HUES48 (cell line): ENCODE data around the gene CENPM.

Source experiments
- H3K27ac ChIP-seq: one replicate; pipeline ENCODE4 v1.7.0; 2013; ENCODE audit warnings: low read depth, low read length, inconsistent platforms
- H3K27me3 ChIP-seq: 2 replicates; pipeline ENCODE4 v1.6.1; 2013; ENCODE audit warnings: mild to moderate bottlenecking, low read length; ENCODE audit not compliant: control insufficient read depth, insufficient read depth
- H3K36me3 ChIP-seq: 2 replicates; pipeline ENCODE4 v1.6.1; 2013; ENCODE audit warnings: low read length; ENCODE audit not compliant: control insufficient read depth, insufficient read depth
- H3K4me1 ChIP-seq: 2 replicates; pipeline ENCODE4 v1.6.1; 2013; ENCODE audit warnings: mild to moderate bottlenecking, low read length; ENCODE audit not compliant: control insufficient read depth, insufficient read depth
- H3K4me3 ChIP-seq: 2 replicates; pipeline ENCODE4 v1.5.1; 2013; ENCODE audit warnings: mild to moderate bottlenecking, low read depth, low read length
- H3K9ac ChIP-seq: 2 replicates; pipeline ENCODE4 v1.6.1; 2013; ENCODE audit warnings: mild to moderate bottlenecking, low read depth, low read length, moderate library complexity
- H3K9me3 ChIP-seq: 2 replicates; pipeline ENCODE4 v1.6.1; 2013; ENCODE audit warnings: low read length; ENCODE audit not compliant: control insufficient read depth, insufficient read depth

The CENPM gene

GRCh38 chr22:41946629-41947423, at the start of gene CENPM:
Gene CENPM (minus strand): TSS chr22:41947152. CDS start chr22:41947076, 76 bp downstream.
- H3K9ac ChIP-seq, result peak within 1 kb of the TSS; percentile 85
- H3K27ac ChIP-seq, result peak within 1 kb of the TSS; percentile 93
- H3K4me1 ChIP-seq, result peaks cover 16% of the 10 kb centered on the region
- no peaks in the 10 kb centered on the region for H3K9me3 ChIP-seq
- H3K36me3 ChIP-seq, result peaks cover 31% of the 10 kb centered on the region
- H3K4me3 ChIP-seq, result peak within 1 kb of the TSS; percentile 80
- no peaks in the 10 kb centered on the region for H3K27me3 ChIP-seq

DNA sequence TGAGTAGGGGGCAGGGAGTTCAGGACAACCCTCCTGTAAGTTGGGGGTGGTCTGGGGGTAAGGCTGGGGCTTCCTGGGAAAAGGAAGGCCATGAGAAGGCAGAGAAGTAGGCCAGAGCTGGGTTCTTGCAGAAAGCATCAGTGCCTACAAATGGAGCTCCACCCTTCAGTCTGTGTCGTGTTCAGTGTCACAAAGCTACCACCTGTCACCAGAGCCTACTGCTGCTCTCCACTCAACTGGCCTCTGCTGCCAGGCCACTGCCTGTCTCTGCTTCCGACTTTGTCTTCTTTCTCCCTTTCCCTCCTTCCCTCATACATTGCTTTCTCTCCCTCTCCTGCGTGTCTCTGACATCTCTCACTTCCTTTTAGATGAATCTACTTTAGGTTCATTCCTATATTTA, 48.3 kb upstream of the CENPM start:
- H3K4me1 ChIP-seq, result no peaks in the 10 kb centered on the region
- no peak overlapping the region for H3K4me3 ChIP-seq
- no peaks in the 10 kb centered on the region for H3K27me3 ChIP-seq
- H3K27ac ChIP-seq, result no peak overlapping the region
- H3K36me3 ChIP-seq, result peaks cover 51% of the 10 kb centered on the region
- H3K9me3 ChIP-seq, result no peaks in the 10 kb centered on the region
- H3K9ac ChIP-seq, result no peak overlapping the region

DNA sequence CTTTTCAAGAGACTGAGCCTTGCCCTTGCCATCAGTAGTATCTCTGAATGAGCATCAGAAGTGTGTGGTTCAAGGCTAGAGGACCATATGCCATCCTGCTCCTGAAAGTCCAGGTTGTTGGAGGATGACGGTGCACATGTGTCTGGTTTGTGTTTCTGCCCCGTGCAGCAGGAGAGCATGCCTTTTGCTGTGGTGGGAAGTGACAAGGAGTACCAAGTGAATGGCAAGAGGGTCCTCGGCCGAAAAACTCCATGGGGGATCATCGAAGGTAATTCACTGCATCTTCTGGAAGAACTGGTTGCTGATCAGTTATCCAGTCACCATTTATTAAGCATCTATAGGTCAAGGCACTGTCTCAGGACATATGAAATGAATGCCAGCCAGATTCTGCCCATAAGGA, 45.5 kb upstream of the CENPM start:
- no peaks in the 10 kb centered on the region for H3K27me3 ChIP-seq
- no peak overlapping the region for H3K9ac ChIP-seq
- no peaks in the 10 kb centered on the region for H3K9me3 ChIP-seq
- no peak overlapping the region for H3K4me3 ChIP-seq
- peaks cover 67% of the 10 kb centered on the region for H3K36me3 ChIP-seq
- no peak overlapping the region for H3K27ac ChIP-seq
- H3K4me1 ChIP-seq, result no peaks in the 10 kb centered on the region

GRCh38 chr22:41991111-41991510, 44.2 kb upstream of the CENPM start:
- H3K27me3 ChIP-seq, result no peaks in the 10 kb centered on the region

GRCh38 chr22:41989246-41989645, 42.3 kb upstream of the CENPM start:
- no peak overlapping the region for H3K9ac ChIP-seq
- no peaks in the 10 kb centered on the region for H3K27me3 ChIP-seq
- no peak overlapping the region for H3K4me3 ChIP-seq
- H3K36me3 ChIP-seq, result peaks cover 56% of the 10 kb centered on the region
- no peaks in the 10 kb centered on the region for H3K9me3 ChIP-seq
- H3K27ac ChIP-seq, result no peak overlapping the region
- no peaks in the 10 kb centered on the region for H3K4me1 ChIP-seq

More at GRCh38 chr22:41991111-41991510, 44.2 kb upstream of the CENPM start:
- Histone ChIP-seq H3K36me3 (peaks cover 65% of the 10 kb centered on the region), H3K9ac (no peak overlapping the region), H3K4me3 (no peak overlapping the region), H3K27ac (no peak overlapping the region), H3K4me1 (no peaks in the 10 kb centered on the region), H3K9me3 (no peaks in the 10 kb centered on the region)

DNA sequence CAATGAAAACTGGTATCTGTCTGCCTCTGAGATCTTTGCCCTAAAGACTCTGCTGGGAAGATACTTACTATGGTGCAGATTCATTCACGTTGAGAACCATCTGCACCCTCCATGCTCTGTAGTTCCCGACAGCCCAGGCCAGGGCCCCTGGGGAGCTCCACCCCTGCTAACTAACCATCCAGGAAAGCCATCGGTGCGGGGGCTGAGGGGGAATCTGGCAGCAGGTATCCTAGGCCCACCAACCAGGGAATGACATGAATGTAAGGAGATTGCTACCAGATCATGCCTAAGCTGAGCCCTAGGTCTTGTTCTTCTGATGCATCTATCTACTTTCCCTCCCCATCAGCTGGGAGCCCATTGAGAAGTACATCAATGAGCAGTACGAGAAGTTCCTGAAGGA, 40.3 kb upstream of the CENPM start:
- no peak overlapping the region for H3K9ac ChIP-seq
- no peaks in the 10 kb centered on the region for H3K4me1 ChIP-seq
- no peaks in the 10 kb centered on the region for H3K27me3 ChIP-seq
- peaks cover 40% of the 10 kb centered on the region for H3K36me3 ChIP-seq
- no peaks in the 10 kb centered on the region for H3K9me3 ChIP-seq
- no peak overlapping the region for H3K27ac ChIP-seq
- H3K4me3 ChIP-seq, result no peak overlapping the region

- H3K4me1 ChIP-seq, result no peaks in the 10 kb centered on the region
- H3K9ac ChIP-seq, result no peak overlapping the region
- H3K9me3 ChIP-seq, result no peaks in the 10 kb centered on the region
- H3K27me3 ChIP-seq, result no peaks in the 10 kb centered on the region
- no peak overlapping the region for H3K4me3 ChIP-seq
- H3K36me3 ChIP-seq, result peaks cover 23% of the 10 kb centered on the region
- H3K27ac ChIP-seq, result no peak overlapping the region
Measured at GRCh38 chr22:41983513-41984405, 36.8 kb upstream of the CENPM start.

DNA sequence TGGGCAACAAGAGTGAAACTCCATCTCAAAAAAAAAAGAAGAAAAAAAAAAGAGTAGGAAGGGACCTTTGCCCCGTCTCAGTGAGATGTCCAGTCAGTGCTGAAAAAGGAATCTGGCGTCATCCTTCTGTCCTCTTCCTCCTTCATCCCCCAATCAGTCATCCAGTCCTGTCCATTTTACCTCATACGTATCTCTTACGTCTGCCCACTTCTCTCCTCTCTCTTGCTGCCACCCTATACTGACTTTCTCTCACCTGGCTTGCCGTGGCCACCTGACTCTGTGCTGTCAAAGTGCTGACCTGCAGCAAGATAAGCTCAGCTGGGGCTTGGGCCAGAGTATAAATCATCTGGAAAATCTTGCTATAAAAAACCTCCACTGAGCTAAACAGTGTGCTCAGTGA, 35.9 kb upstream of the CENPM start:
- Histone ChIP-seq H3K27me3 (0 out of 2 replicates have a peak, but pooled peaks cover under 1% of the 10 kb centered on the region), H3K9ac (no peak overlapping the region), H3K4me1 (peaks cover 7% of the 10 kb centered on the region), H3K36me3 (peaks cover 15% of the 10 kb centered on the region), H3K27ac (no peak overlapping the region), H3K9me3 (no peaks in the 10 kb centered on the region), H3K4me3 (no peak overlapping the region)

GRCh38 chr22:41979423-41980250, 32.7 kb upstream of the CENPM start:
- Histone ChIP-seq H3K27ac (no peak overlapping the region), H3K36me3 (no peaks in the 10 kb centered on the region), H3K4me3 (no peak overlapping the region), H3K9ac (no peak overlapping the region), H3K9me3 (no peaks in the 10 kb centered on the region), H3K4me1 (peaks cover 16% of the 10 kb centered on the region), H3K27me3 (peaks cover 27% of the 10 kb centered on the region)

GRCh38 chr22:41978732-41979131, 31.8 kb upstream of the CENPM start:
- H3K9ac ChIP-seq, result no peak overlapping the region
- H3K4me3 ChIP-seq, result no peak overlapping the region
- no peak overlapping the region for H3K27ac ChIP-seq
- H3K36me3 ChIP-seq, result no peaks in the 10 kb centered on the region
- no peaks in the 10 kb centered on the region for H3K9me3 ChIP-seq
- peaks cover 16% of the 10 kb centered on the region for H3K4me1 ChIP-seq
- peaks cover 27% of the 10 kb centered on the region for H3K27me3 ChIP-seq
